Measurements from ENCODE around the gene SUN5. TPM values are rescaled to one million over a fixed set of nuclear protein-coding genes. Genes with fewer than 3 reads are reported as not detected.

Gene SUN5
- total RNA-seq, 1 experiment from 2014 or later, result not detected

DNA sequence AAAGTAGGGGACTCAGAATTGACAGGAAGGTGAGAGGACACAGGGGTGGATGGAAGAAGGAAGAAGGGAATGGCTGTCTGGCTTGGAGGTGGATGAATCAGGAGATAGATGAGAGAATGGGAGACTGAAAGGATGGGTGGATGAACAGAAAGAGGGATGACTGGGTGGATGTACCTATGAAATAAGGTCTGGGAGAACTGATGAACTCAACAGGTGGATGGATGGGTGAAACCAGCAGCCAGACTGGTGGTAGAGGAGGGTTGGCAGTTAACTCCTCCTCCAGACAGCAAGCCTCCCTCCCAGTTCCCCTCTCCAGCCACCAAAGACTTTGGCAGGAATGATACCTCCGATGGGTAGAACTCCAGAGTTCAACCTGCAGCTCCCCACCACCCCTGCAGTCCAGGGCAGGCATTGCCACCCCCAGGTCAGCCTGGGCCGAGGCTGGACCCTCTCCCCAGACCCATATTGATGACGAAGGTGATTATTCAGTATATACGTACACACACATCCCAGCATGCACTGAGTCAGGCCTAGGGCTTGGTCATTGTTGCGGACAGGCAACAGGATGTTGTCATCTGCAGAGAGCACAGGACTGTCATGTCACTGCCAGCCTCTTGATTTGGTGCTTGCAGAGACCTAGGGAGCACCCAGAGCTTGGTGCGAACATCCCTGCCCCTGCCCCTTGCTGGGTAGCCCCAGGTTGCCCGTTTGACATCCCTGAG is 2.0 kb downstream of the SUN5 start:
- CTCF ChIA-PET, result no interaction called here
- no peak for ATAC-seq
- in situ Hi-C loops (cut with HindIII; ENCODE audit: low pct_unique_long_range_greater_than_20kb, low sequenced_read_pairs), result no loop called here

DNA sequence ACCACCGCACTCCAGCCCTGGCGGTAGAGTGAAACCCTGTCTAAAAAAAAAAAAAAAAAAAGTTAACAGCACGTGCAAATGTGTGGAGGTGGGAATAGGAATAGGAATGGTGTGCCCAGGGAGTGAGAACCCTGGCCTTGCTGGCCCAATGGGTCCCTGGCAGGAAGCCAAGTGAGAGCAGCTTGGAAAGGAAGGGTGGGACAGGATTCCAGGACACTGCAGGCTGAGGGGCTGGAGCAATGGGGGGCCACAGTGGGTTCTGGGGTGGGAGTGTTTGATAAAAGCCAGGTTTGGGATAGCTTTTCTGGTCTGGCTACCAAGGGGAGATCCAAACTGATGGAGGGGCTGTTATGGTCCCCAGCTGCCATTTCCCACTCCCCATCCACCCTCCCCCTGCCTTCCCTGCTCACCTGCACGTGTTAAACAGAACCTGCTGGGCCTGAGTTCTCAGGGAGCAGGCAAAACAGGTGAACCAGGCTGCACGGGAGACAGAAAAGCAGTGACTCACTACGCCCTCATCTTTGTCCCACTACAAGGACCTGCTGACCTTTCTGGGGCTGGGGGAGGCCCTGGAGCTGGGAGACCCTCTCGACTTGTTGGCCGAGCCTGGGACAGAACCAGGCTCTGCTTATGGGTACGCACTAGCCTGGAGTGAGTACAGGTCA is 3.3 kb downstream of the SUN5 start:
- no TSS peak for BruUV-seq (replicated peaks)
- CTCF ChIA-PET, result no interaction called here
- Histone ChIP-seq H3K4me3 (ENCODE audit: low read depth in 2 of 2, low read length in 2 of 2) (no peak overlapping the region), H3K4me1 (ENCODE audit: control insufficient read depth, insufficient read depth, low read length) (no peaks in the 10 kb centered on the region), H3K27ac (ENCODE audit: low read length) (no peak overlapping the region), H3K27me3 (ENCODE audit: control insufficient read depth, insufficient read depth, low read length) (peaks cover 3% of the 10 kb centered on the region), H3K9me3 (ENCODE audit: control insufficient read depth, insufficient read depth, low read depth, low read length) (no peaks in the 10 kb centered on the region), H3K36me3 (ENCODE audit: control insufficient read depth, insufficient read depth, low read length) (no peaks in the 10 kb centered on the region)
- ATAC-seq, result no peak
- POLR2A ChIA-PET, result no interaction called here
- TF ChIP-seq, protein P1, sequence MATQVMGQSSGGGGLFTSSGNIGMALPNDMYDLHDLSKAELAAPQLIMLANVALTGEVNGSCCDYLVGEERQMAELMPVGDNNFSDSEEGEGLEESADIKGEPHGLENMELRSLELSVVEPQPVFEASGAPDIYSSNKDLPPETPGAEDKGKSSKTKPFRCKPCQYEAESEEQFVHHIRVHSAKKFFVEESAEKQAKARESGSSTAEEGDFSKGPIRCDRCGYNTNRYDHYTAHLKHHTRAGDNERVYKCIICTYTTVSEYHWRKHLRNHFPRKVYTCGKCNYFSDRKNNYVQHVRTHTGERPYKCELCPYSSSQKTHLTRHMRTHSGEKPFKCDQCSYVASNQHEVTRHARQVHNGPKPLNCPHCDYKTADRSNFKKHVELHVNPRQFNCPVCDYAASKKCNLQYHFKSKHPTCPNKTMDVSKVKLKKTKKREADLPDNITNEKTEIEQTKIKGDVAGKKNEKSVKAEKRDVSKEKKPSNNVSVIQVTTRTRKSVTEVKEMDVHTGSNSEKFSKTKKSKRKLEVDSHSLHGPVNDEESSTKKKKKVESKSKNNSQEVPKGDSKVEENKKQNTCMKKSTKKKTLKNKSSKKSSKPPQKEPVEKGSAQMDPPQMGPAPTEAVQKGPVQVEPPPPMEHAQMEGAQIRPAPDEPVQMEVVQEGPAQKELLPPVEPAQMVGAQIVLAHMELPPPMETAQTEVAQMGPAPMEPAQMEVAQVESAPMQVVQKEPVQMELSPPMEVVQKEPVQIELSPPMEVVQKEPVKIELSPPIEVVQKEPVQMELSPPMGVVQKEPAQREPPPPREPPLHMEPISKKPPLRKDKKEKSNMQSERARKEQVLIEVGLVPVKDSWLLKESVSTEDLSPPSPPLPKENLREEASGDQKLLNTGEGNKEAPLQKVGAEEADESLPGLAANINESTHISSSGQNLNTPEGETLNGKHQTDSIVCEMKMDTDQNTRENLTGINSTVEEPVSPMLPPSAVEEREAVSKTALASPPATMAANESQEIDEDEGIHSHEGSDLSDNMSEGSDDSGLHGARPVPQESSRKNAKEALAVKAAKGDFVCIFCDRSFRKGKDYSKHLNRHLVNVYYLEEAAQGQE (IDR thresholded peaks at IDR 0.05; ENCODE audit: insufficient read depth in 1 of 2, low read depth in 2 of 2, low read length in 1 of 2), result no peak
- TF ChIP-seq TCF7L2 (IDR thresholded peaks at IDR 0.05; ENCODE audit: low read depth, low read length) (no peak), SIN3A (IDR thresholded peaks at IDR 0.05; ENCODE audit: borderline replicate concordance, insufficient read depth, low read depth, low read length) (no peak), POLR2AphosphoS5 (IDR thresholded peaks at IDR 0.05; ENCODE audit: low read depth, low read length) (no peak)
- TF ChIP-seq, protein P2, sequence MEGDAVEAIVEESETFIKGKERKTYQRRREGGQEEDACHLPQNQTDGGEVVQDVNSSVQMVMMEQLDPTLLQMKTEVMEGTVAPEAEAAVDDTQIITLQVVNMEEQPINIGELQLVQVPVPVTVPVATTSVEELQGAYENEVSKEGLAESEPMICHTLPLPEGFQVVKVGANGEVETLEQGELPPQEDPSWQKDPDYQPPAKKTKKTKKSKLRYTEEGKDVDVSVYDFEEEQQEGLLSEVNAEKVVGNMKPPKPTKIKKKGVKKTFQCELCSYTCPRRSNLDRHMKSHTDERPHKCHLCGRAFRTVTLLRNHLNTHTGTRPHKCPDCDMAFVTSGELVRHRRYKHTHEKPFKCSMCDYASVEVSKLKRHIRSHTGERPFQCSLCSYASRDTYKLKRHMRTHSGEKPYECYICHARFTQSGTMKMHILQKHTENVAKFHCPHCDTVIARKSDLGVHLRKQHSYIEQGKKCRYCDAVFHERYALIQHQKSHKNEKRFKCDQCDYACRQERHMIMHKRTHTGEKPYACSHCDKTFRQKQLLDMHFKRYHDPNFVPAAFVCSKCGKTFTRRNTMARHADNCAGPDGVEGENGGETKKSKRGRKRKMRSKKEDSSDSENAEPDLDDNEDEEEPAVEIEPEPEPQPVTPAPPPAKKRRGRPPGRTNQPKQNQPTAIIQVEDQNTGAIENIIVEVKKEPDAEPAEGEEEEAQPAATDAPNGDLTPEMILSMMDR (IDR thresholded peaks at IDR 0.05), result no peak
- no peak for DNase-seq (ENCODE audit: low read depth, low spot score)
- in situ Hi-C loops (cut with HindIII; ENCODE audit: low pct_unique_long_range_greater_than_20kb, low sequenced_read_pairs), result no loop called here
- intact Hi-C loops (cut with micrococcal nuclease; ENCODE audit: unreplicated experiment), result no loop called here

More for the DNA sequence above, 2.0 kb downstream of the SUN5 start:
- Histone ChIP-seq H3K36me3 (ENCODE audit: control insufficient read depth, insufficient read depth, low read length) (no peaks in the 10 kb centered on the region), H3K27ac (ENCODE audit: low read length) (no peak overlapping the region), H3K27me3 (ENCODE audit: control insufficient read depth, insufficient read depth, low read length) (no peaks in the 10 kb centered on the region; the same call in 1 of the 2 replicates), H3K4me1 (ENCODE audit: control insufficient read depth, insufficient read depth, low read length) (no peaks in the 10 kb centered on the region), H3K9me3 (ENCODE audit: control insufficient read depth, insufficient read depth, low read depth, low read length) (no peaks in the 10 kb centered on the region), H3K4me3 (ENCODE audit: low read depth in 2 of 2, low read length in 2 of 2) (no peak overlapping the region)
- no TSS peak for BruUV-seq (replicated peaks)
- TF ChIP-seq SIN3A (IDR thresholded peaks at IDR 0.05; ENCODE audit: borderline replicate concordance, insufficient read depth, low read depth, low read length) (no peak), TCF7L2 (IDR thresholded peaks at IDR 0.05; ENCODE audit: low read depth, low read length) (no peak), POLR2AphosphoS5 (IDR thresholded peaks at IDR 0.05; ENCODE audit: low read depth, low read length) (no peak)
- TF ChIP-seq, protein P2 (IDR thresholded peaks at IDR 0.05), result no peak
- TF ChIP-seq, protein P1 (IDR thresholded peaks at IDR 0.05; ENCODE audit: insufficient read depth in 1 of 2, low read depth in 2 of 2, low read length in 1 of 2), result no peak
- intact Hi-C loops (cut with micrococcal nuclease; ENCODE audit: unreplicated experiment), result no loop called here
- no peak for DNase-seq (ENCODE audit: low read depth, low spot score)
- POLR2A ChIA-PET, result no interaction called here

Measured in Panc1 (cell line).